Tibial artery (tissue), 4 donors: Measurements from ENCODE around the gene EML3.
A peak's percentile ranks its signal among the peaks of the same experiment; 100 is the strongest.
"Not testable (repeated sequence)": the region's sequence is repeated elsewhere in the genome, so short reads cannot be mapped to it uniquely, and the experiment has no call there.

Experiments used
- DNase-seq, 2 donors: peaks; one replicate each; pipeline ENCODE4 v3.0.0-alpha.2; 2019
- H3K27ac ChIP-seq, 2 donors: fragments of 200-600 bp; sonication (generic) in 1 of 2; 1 replicate in 1 of 2; 2 replicates in 1 of 2; pipeline ENCODE4 v1.5.1; 2018 to 2019; ENCODE audit warnings: mild to moderate bottlenecking in 1 of 2
- H3K27me3 ChIP-seq, 2 donors: fragments of 200-600 bp; sonication (generic) in 1 of 2; one replicate each; pipeline versions ENCODE4 v1.5.1 to v1.6.0; 2016 to 2019
- H3K36me3 ChIP-seq, 3 donors: fragments of 200-600 bp; sonication (generic) in 2 of 3; one replicate each; pipeline ENCODE4 v1.5.1; 2016 to 2019; ENCODE audit warnings: mild to moderate bottlenecking in 2 of 3
- H3K4me1 ChIP-seq, 4 donors: fragments of 200-600 bp; sonication (generic) in 2 of 4; 1 replicate in 3 of 4; 2 replicates in 1 of 4; pipeline ENCODE4 v1.5.1; 2016 to 2019
- H3K4me3 ChIP-seq, 2 donors: fragments of 200-600 bp; sonication (generic) in 1 of 2; 1 replicate in 1 of 2; 2 replicates in 1 of 2; pipeline ENCODE4 v1.5.1; 2018 to 2019; ENCODE audit warnings: mild to moderate bottlenecking in 2 of 2
- H3K9me3 ChIP-seq, 3 donors: fragments of 200-600 bp; sonication (generic) in 1 of 3; one replicate each; pipeline ENCODE4 v1.5.1; 2016 to 2019
- CTCF ChIP-seq, 2 experiments: fragments of 200-600 bp in 1 of 2; fragments of 450-650 bp in 1 of 2; IDR thresholded peaks; one replicate each; pipeline ENCODE4 v1.5.1; 2017 to 2019; ENCODE audit warnings: antibody characterized with exemption in 2 of 2, mild to moderate bottlenecking in 1 of 2, moderate library complexity in 1 of 2
- intact Hi-C: fragments of 100-400 bp; cut with DNase I; formaldehyde crosslinking; loops from one replicate; pipeline ENCODE4 v1.15.0; 2023; ENCODE audit warnings: low total_unique reads

The EML3 gene

GRCh38 chr11:62612366-62613290, at the start of gene EML3, which contains the start of gene ROM1:
Gene EML3 (minus strand): TSS chr11:62612775. CDS start chr11:62612457, 318 bp downstream.
Gene ROM1 (plus strand): TSS chr11:62613257. CDS start chr11:62613282, 25 bp downstream.
- Histone ChIP-seq H3K4me1 (peaks cover 0 to 33% (median 27%) of the 10 kb centered on the region in 4 donors), H3K9me3 (no peaks in the 10 kb centered on the region), H3K27me3 (no peaks in the 10 kb centered on the region), H3K4me3 (peak within 1 kb of the TSS; percentile 85 to 88), H3K27ac (peak within 1 kb of the TSS; percentile 95 to 98), H3K36me3 (peaks cover 10 to 64% (median 39%) of the 10 kb centered on the region in 3 donors)
- peak; percentile 91 to 96 for DNase-seq
- intact Hi-C loops, result loop anchor here (10.0 kb wide), 1 partner anchor 92 kb away; the partner anchor contains the start of genes BSCL2 and GNG3
- TF ChIP-seq CTCF (IDR thresholded peaks at IDR 0.05), result peak; percentile 82 to 92

GRCh38 chr11:62656796-62657429, 44.3 kb upstream of the EML3 start:
- intact Hi-C loops, result no loop called here
- peaks cover 0 to 8% (median 6%) of the 10 kb centered on the region in 4 donors for H3K4me1 ChIP-seq
- no peak overlapping the region for H3K4me3 ChIP-seq
- no peak overlapping the region for H3K27ac ChIP-seq
- DNase-seq, result no peak
- H3K9me3 ChIP-seq, result no peaks in the 10 kb centered on the region
- no peaks in the 10 kb centered on the region for H3K36me3 ChIP-seq
- no peak for TF ChIP-seq CTCF (IDR thresholded peaks at IDR 0.05)
- no peaks in the 10 kb centered on the region for H3K27me3 ChIP-seq

GRCh38 chr11:62654297-62654696, 41.7 kb upstream of the EML3 start:
- no peak overlapping the region for H3K4me3 ChIP-seq
- H3K36me3 ChIP-seq, result peaks cover 4 to 14% (median 7%) of the 10 kb centered on the region in 3 donors
- TF ChIP-seq CTCF (IDR thresholded peaks at IDR 0.05), result no peak
- no peaks in the 10 kb centered on the region for H3K9me3 ChIP-seq
- H3K27ac ChIP-seq, result no peak overlapping the region
- no peak for DNase-seq
- intact Hi-C loops, result no loop called here
- H3K27me3 ChIP-seq, result no peaks in the 10 kb centered on the region
- peaks cover 0 to 15% (median 10%) of the 10 kb centered on the region in 4 donors for H3K4me1 ChIP-seq

- Histone ChIP-seq H3K9me3 (no peaks in the 10 kb centered on the region), H3K27ac (peak overlapping the region; percentile 81 to 96), H3K4me1 (peaks cover 0 to 18% (median 11%) of the 10 kb centered on the region in 4 donors), H3K36me3 (peaks cover 12 to 33% (median 23%) of the 10 kb centered on the region in 3 donors), H3K4me3 (peak overlapping the region; percentile 60 to 96), H3K27me3 (no peaks in the 10 kb centered on the region)
- TF ChIP-seq CTCF (IDR thresholded peaks at IDR 0.05), result no peak
- no peak for DNase-seq
- intact Hi-C loops, result no loop called here
Measured at GRCh38 chr11:62652161-62653006, 39.8 kb upstream of the EML3 start.

GRCh38 chr11:62650283-62650682, 37.7 kb upstream of the EML3 start:
- H3K27ac ChIP-seq, DNase-seq, intact Hi-C loops, H3K9me3 ChIP-seq, H3K4me3 ChIP-seq, H3K27me3 ChIP-seq: not testable (repeated sequence)
- peaks cover 0 to 31% (median 21%) of the 10 kb centered on the region in 4 donors for H3K4me1 ChIP-seq
- H3K36me3 ChIP-seq, result peaks cover 12 to 33% (median 23%) of the 10 kb centered on the region in 3 donors
